ENCODE measurements around the gene LAPTM5. TPM values are rescaled to one million over a fixed set of nuclear protein-coding genes. Genes with fewer than 3 reads are reported as not detected.

Gene LAPTM5
- total RNA-seq, 1 donor from 2014 or later: not detected

DNA sequence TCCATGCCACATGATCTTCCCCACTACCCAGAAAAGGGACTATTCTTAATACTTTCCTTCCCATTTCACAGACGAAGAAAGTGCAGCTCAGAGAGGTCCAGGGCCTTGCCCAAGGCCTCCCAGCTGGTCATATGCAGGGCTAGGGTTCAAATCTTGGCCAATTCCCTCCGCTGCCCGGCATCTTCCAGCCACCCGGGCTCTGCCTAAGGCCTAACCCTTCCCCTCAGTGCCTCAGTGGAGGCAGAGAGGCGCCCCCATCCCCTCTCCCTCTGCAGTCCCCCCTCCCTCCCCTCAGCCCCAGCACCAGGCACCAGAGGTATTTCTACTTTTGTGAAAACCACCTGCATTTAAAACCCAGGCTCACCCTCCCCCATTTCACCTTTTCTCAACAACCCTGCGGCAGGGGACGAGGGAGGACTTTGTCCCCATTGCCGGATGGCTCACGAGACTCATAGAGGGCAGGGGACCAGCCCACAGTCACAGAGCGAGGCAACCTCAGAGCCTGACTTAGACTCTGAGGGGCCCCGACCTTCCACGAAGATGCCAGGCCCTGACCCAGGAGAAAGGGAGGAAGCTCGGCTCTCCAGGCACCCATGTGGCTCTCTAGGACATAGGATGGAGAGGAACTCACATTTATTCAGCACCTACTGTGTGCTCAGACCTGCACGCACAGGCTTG is 12.3 kb downstream of the LAPTM5 start:
- Mint-ChIP-seq H3K4me3 (no peak overlapping the region), H3K36me3 (no peaks in the 10 kb centered on the region), H3K9me3 (no peaks in the 10 kb centered on the region), H3K27ac (peak overlapping the region; percentile 46), H3K4me1 (peaks cover 20% of the 10 kb centered on the region), H3K27me3 (ENCODE audit: insufficient read depth, low read depth) (peaks cover 7% of the 10 kb centered on the region)
- H3K4me2 ChIP-seq: no peak overlapping the region
- no peaks in the 10 kb centered on the region for H3F3A ChIP-seq (ENCODE audit: low read depth)
- no peak overlapping the region for H2AFZ ChIP-seq (replicated peaks)
- peaks cover 4% of the 10 kb centered on the region for H3K4me1 ChIP-seq
- no peak overlapping the region for H3K4me3 ChIP-seq
- no peaks in the 10 kb centered on the region for H3K9me3 ChIP-seq (ENCODE audit: low read depth)
- no peak for TF ChIP-seq CTCF (IDR thresholded peaks at IDR 0.05)
- no peak for TF ChIP-seq EZH2phosphoT487 (IDR thresholded peaks at IDR 0.05)
- TF ChIP-seq EZH2 (IDR thresholded peaks at IDR 0.05): no peak
- H4K20me1 ChIP-seq (ENCODE audit: low read depth): no peaks in the 10 kb centered on the region
- DNase-seq (ENCODE audit: low spot score): no peak
- H3K9ac ChIP-seq: no peak overlapping the region
- H3K27ac ChIP-seq: no peak overlapping the region
- no peaks in the 10 kb centered on the region for H3K79me2 ChIP-seq (ENCODE audit: low read depth)
- H3K36me3 ChIP-seq: no peaks in the 10 kb centered on the region
- H3K27me3 ChIP-seq: no peaks in the 10 kb centered on the region

- H3K4me3 Mint-ChIP-seq: no peak overlapping the region
- H3K27ac Mint-ChIP-seq: no peak overlapping the region
- peaks cover 6% of the 10 kb centered on the region for H3K27me3 Mint-ChIP-seq (ENCODE audit: insufficient read depth, low read depth)
- no peak overlapping the region for H3K4me3 ChIP-seq
- no peaks in the 10 kb centered on the region for H3K9me3 Mint-ChIP-seq
- H3K4me1 Mint-ChIP-seq: peaks cover 22% of the 10 kb centered on the region
- no peak for DNase-seq (ENCODE audit: low spot score)
- H3K9ac ChIP-seq: no peak overlapping the region
- no peak overlapping the region for H3K27ac ChIP-seq
- no peak overlapping the region for H3K4me2 ChIP-seq
- no peaks in the 10 kb centered on the region for H3K36me3 Mint-ChIP-seq
- TF ChIP-seq EZH2phosphoT487 (IDR thresholded peaks at IDR 0.05): no peak
- no peak for TF ChIP-seq EZH2 (IDR thresholded peaks at IDR 0.05)
- no peak for TF ChIP-seq CTCF (IDR thresholded peaks at IDR 0.05)
- no peaks in the 10 kb centered on the region for H3K27me3 ChIP-seq
- peaks cover 4% of the 10 kb centered on the region for H3K4me1 ChIP-seq
- no peaks in the 10 kb centered on the region for H4K20me1 ChIP-seq (ENCODE audit: low read depth)
- H2AFZ ChIP-seq (replicated peaks): no peak overlapping the region
- no peaks in the 10 kb centered on the region for H3K36me3 ChIP-seq
- H3F3A ChIP-seq (ENCODE audit: low read depth): no peaks in the 10 kb centered on the region
- no peaks in the 10 kb centered on the region for H3K9me3 ChIP-seq (ENCODE audit: low read depth)
- H3K79me2 ChIP-seq (ENCODE audit: low read depth): no peaks in the 10 kb centered on the region
These were observed 13.4 kb downstream of the LAPTM5 start for GRCh38 chr1:30744060-30744756.

- no peak for TF ChIP-seq CTCF (IDR thresholded peaks at IDR 0.05)
- TF ChIP-seq EZH2 (IDR thresholded peaks at IDR 0.05): no peak
- TF ChIP-seq EZH2phosphoT487 (IDR thresholded peaks at IDR 0.05): no peak
- no peak overlapping the region for H3K27ac Mint-ChIP-seq
- no peak overlapping the region for H3K27ac ChIP-seq
These were observed 14.0 kb downstream of the LAPTM5 start for GRCh38 chr1:30743584-30744059.

More at GRCh38 chr1:30743584-30744059, 14.0 kb downstream of the LAPTM5 start:
- H3K4me1 ChIP-seq: peaks cover 4% of the 10 kb centered on the region
- no peak for DNase-seq (ENCODE audit: low spot score)
- H3K4me3 ChIP-seq: no peak overlapping the region
- no peaks in the 10 kb centered on the region for H3K79me2 ChIP-seq (ENCODE audit: low read depth)
- H3K9ac ChIP-seq: no peak overlapping the region
- Mint-ChIP-seq H3K36me3 (no peaks in the 10 kb centered on the region), H3K4me1 (peaks cover 19% of the 10 kb centered on the region), H3K9me3 (no peaks in the 10 kb centered on the region), H3K4me3 (peak overlapping the region; percentile 35), H3K27me3 (ENCODE audit: insufficient read depth, low read depth) (peaks cover 8% of the 10 kb centered on the region)
- H4K20me1 ChIP-seq (ENCODE audit: low read depth): no peaks in the 10 kb centered on the region
- H3K4me2 ChIP-seq: no peak overlapping the region
- H3K27me3 ChIP-seq: no peaks in the 10 kb centered on the region
- H3K9me3 ChIP-seq (ENCODE audit: low read depth): no peaks in the 10 kb centered on the region
- H3F3A ChIP-seq (ENCODE audit: low read depth): no peaks in the 10 kb centered on the region
- no peak overlapping the region for H2AFZ ChIP-seq (replicated peaks)
- no peaks in the 10 kb centered on the region for H3K36me3 ChIP-seq

All from neural progenitor cell (in vitro differentiated cells).